Activated CD4-positive, CD25-positive, alpha-beta regulatory T cell treated with anti-CD3 and anti-CD28 coated beads, Interleukin-2, amount 50 U/mL, for 24 hours (primary cell): ENCODE results near the gene SURF6.
"Not testable (repeated sequence)": the region's sequence is repeated elsewhere in the genome, so short reads cannot be mapped to it uniquely, and the experiment has no call there.

Experiments
- ATAC-seq, 2 donors: fragments of 150-1000 bp; cut with Tn5 transposase; one replicate each; pipeline ENCODE4 v1.10.0; 2021; ENCODE audit warnings: mild to moderate bottlenecking in 1 of 2, moderate library complexity in 1 of 2

The SURF6 gene

GRCh38 chr9:133323211-133323610 is 12.8 kb downstream of the SURF6 start:
- no peak for ATAC-seq

- ATAC-seq: no peak
Observed at GRCh38 chr9:133322701-133323100, 13.3 kb downstream of the SURF6 start.

- no peak for ATAC-seq
Observed at GRCh38 chr9:133321411-133321935, 14.5 kb downstream of the SURF6 start.

- ATAC-seq: no peak
Observed at GRCh38 chr9:133320421-133320881, 15.5 kb downstream of the SURF6 start.

GRCh38 chr9:133317551-133317950 is 18.4 kb downstream of the SURF6 start:
- ATAC-seq: not testable (repeated sequence)

- ATAC-seq: no peak
Observed at GRCh38 chr9:133315997-133316396, 20.0 kb downstream of the SURF6 start.

- ATAC-seq: no peak
Observed at GRCh38 chr9:133309608-133310007, 26.4 kb downstream of the SURF6 start.

GRCh38 chr9:133307301-133307700 is 28.7 kb downstream of the SURF6 start:
- ATAC-seq: no peak

- no peak for ATAC-seq
Observed at GRCh38 chr9:133306242-133307204, 29.5 kb downstream of the SURF6 start.

- ATAC-seq: no peak
Observed at GRCh38 chr9:133305731-133306130, 30.3 kb downstream of the SURF6 start.

- ATAC-seq: no peak
Observed at GRCh38 chr9:133304477-133305377, 31.3 kb downstream of the SURF6 start.

- no peak for ATAC-seq
Observed at GRCh38 chr9:133304158-133304470, 31.9 kb downstream of the SURF6 start.

- no peak for ATAC-seq
Observed at GRCh38 chr9:133303266-133304157, 32.5 kb downstream of the SURF6 start.

- ATAC-seq: no peak
Observed at GRCh38 chr9:133301253-133302230, 34.4 kb downstream of the SURF6 start.

- not testable (repeated sequence) for ATAC-seq
Observed at GRCh38 chr9:133299996-133300395, 36.0 kb downstream of the SURF6 start.

GRCh38 chr9:133294257-133294656 is 41.7 kb downstream of the SURF6 start:
- no peak for ATAC-seq

- ATAC-seq: no peak
Observed at GRCh38 chr9:133290751-133291302, 45.2 kb downstream of the SURF6 start.

- no peak for ATAC-seq
Observed at GRCh38 chr9:133286523-133286922, 49.5 kb downstream of the SURF6 start.

- no peak for ATAC-seq
Observed at GRCh38 chr9:133285252-133285775, 50.7 kb downstream of the SURF6 start.

GRCh38 chr9:133284362-133284761 is 51.6 kb downstream of the SURF6 start:
- ATAC-seq: no peak
